Tibial artery (tissue), 4 donors: ENCODE data around the gene PTPRN2.

ENCODE experiments used
- DNase-seq, 2 donors: peaks; one replicate each; pipeline ENCODE4 v3.0.0-alpha.2; 2019
- H3K27ac ChIP-seq, 2 donors: fragments of 200-600 bp; sonication (generic) in 1 of 2; 1 replicate in 1 of 2; 2 replicates in 1 of 2; pipeline ENCODE4 v1.5.1; 2018 to 2019; ENCODE audit warnings: mild to moderate bottlenecking in 1 of 2
- H3K27me3 ChIP-seq, 2 donors: fragments of 200-600 bp; sonication (generic) in 1 of 2; one replicate each; pipeline versions ENCODE4 v1.5.1 to v1.6.0; 2016 to 2019
- H3K36me3 ChIP-seq, 3 donors: fragments of 200-600 bp; sonication (generic) in 2 of 3; one replicate each; pipeline ENCODE4 v1.5.1; 2016 to 2019; ENCODE audit warnings: mild to moderate bottlenecking in 2 of 3
- H3K4me1 ChIP-seq, 4 donors: fragments of 200-600 bp; sonication (generic) in 2 of 4; 1 replicate in 3 of 4; 2 replicates in 1 of 4; pipeline ENCODE4 v1.5.1; 2016 to 2019
- H3K4me3 ChIP-seq, 2 donors: fragments of 200-600 bp; sonication (generic) in 1 of 2; 1 replicate in 1 of 2; 2 replicates in 1 of 2; pipeline ENCODE4 v1.5.1; 2018 to 2019; ENCODE audit warnings: mild to moderate bottlenecking in 2 of 2
- H3K9me3 ChIP-seq, 3 donors: fragments of 200-600 bp; sonication (generic) in 1 of 3; one replicate each; pipeline ENCODE4 v1.5.1; 2016 to 2019
- CTCF ChIP-seq, 2 experiments: fragments of 200-600 bp in 1 of 2; fragments of 450-650 bp in 1 of 2; IDR thresholded peaks; one replicate each; pipeline ENCODE4 v1.5.1; 2017 to 2019; ENCODE audit warnings: antibody characterized with exemption in 2 of 2, mild to moderate bottlenecking in 1 of 2, moderate library complexity in 1 of 2
- intact Hi-C: fragments of 100-400 bp; cut with DNase I; formaldehyde crosslinking; loops from one replicate; pipeline ENCODE4 v1.15.0; 2023; ENCODE audit warnings: low total_unique reads

Gene PTPRN2

GRCh38 chr7:157827045-157827862 lies 760.4 kb downstream of the PTPRN2 start:
- H3K4me3 ChIP-seq: no peak overlapping the region
- H3K27me3 ChIP-seq: no peaks in the 10 kb centered on the region
- no peak for TF ChIP-seq CTCF (IDR thresholded peaks at IDR 0.05)
- H3K27ac ChIP-seq: no peak overlapping the region
- intact Hi-C loops: no loop called here
- DNase-seq: no peak
- no peaks in the 10 kb centered on the region for H3K36me3 ChIP-seq
- H3K4me1 ChIP-seq: no peaks in the 10 kb centered on the region
- peaks cover 0 to 13% (median 0%) of the 10 kb centered on the region in 3 donors for H3K9me3 ChIP-seq

GRCh38 chr7:157826566-157826965 lies 761.1 kb downstream of the PTPRN2 start:
- no peak for DNase-seq
- no peak overlapping the region for H3K27ac ChIP-seq
- H3K4me1 ChIP-seq: no peaks in the 10 kb centered on the region
- peaks cover 0 to 13% (median 0%) of the 10 kb centered on the region in 3 donors for H3K9me3 ChIP-seq
- no peak for TF ChIP-seq CTCF (IDR thresholded peaks at IDR 0.05)
- no peaks in the 10 kb centered on the region for H3K27me3 ChIP-seq
- no peaks in the 10 kb centered on the region for H3K36me3 ChIP-seq
- intact Hi-C loops: no loop called here
- no peak overlapping the region for H3K4me3 ChIP-seq

- no peaks in the 10 kb centered on the region for H3K27me3 ChIP-seq
- H3K4me1 ChIP-seq: no peaks in the 10 kb centered on the region
- no peak overlapping the region for H3K27ac ChIP-seq
- H3K36me3 ChIP-seq: no peaks in the 10 kb centered on the region
- no peak for DNase-seq
- intact Hi-C loops: no loop called here
- peaks cover 0 to 13% (median 0%) of the 10 kb centered on the region in 3 donors for H3K9me3 ChIP-seq
- H3K4me3 ChIP-seq: no peak overlapping the region
- TF ChIP-seq CTCF (IDR thresholded peaks at IDR 0.05): no peak
These were observed 762.3 kb downstream of the PTPRN2 start for GRCh38 chr7:157825325-157825724.

GRCh38 chr7:157824819-157825121 lies 762.9 kb downstream of the PTPRN2 start:
- no peaks in the 10 kb centered on the region for H3K4me1 ChIP-seq
- no peak overlapping the region for H3K27ac ChIP-seq
- intact Hi-C loops: no loop called here
- H3K9me3 ChIP-seq: peaks cover 0 to 13% (median 0%) of the 10 kb centered on the region in 3 donors
- no peak for DNase-seq
- no peak for TF ChIP-seq CTCF (IDR thresholded peaks at IDR 0.05)
- no peaks in the 10 kb centered on the region for H3K27me3 ChIP-seq
- no peaks in the 10 kb centered on the region for H3K36me3 ChIP-seq
- H3K4me3 ChIP-seq: no peak overlapping the region

GRCh38 chr7:157824011-157824818 lies 763.4 kb downstream of the PTPRN2 start:
- intact Hi-C loops: no loop called here
- Histone ChIP-seq H3K36me3 (no peaks in the 10 kb centered on the region), H3K9me3 (peaks cover 0 to 13% (median 0%) of the 10 kb centered on the region in 3 donors), H3K4me3 (no peak overlapping the region), H3K27ac (no peak overlapping the region), H3K27me3 (no peaks in the 10 kb centered on the region), H3K4me1 (no peaks in the 10 kb centered on the region)
- TF ChIP-seq CTCF (IDR thresholded peaks at IDR 0.05): no peak
- no peak for DNase-seq
